ENCODE results near the gene MPZL2. TPM values are rescaled to one million over a fixed set of nuclear protein-coding genes. Genes with fewer than 3 reads are reported as not detected.

MPZL2 gene
- total RNA-seq, 1 experiment from 2014 or later = 1.2 TPM

GRCh38 chr11:118282606-118283005 is 18.5 kb upstream of the MPZL2 start (continued):
- no peak for TF ChIP-seq NR1H2 (CRISPR knock-in tag; IDR thresholded peaks at IDR 0.05)
- no peak for TF ChIP-seq ETV6 (CRISPR knock-in tag; IDR thresholded peaks at IDR 0.05)
- TF ChIP-seq PRRX2 (CRISPR knock-in tag; IDR thresholded peaks at IDR 0.05) = no peak
- no peak for TF ChIP-seq RORB (CRISPR knock-in tag; IDR thresholded peaks at IDR 0.05)

DNA sequence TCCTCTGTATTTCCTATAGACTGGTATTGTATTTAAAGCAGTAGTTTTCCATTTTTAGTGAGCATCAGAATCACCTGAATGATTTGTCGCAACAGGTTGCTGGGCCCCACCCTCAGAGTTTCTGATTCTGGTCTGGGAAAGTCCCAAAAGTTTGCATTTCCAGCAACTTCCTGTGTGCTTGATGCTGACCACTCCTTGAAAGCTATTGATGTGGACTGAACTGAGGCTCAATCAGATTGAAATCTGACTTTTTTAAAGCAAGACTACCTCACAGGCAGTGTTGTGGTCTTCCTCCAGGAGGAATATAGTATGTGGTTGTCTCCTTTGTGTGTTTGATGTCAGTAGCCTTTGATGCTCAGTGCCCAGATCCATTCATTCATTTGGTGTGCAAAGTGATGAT is 17.2 kb upstream of the MPZL2 start:
- Mint-ChIP-seq H3K4me3 (no peak overlapping the region), H3K27ac (no peak overlapping the region), H3K36me3 (no peaks in the 10 kb centered on the region), H3K27me3 (ENCODE audit: low read depth) (peaks cover 19% of the 10 kb centered on the region), H3K9me3 (no peaks in the 10 kb centered on the region), H3K4me1 (peaks cover 2% of the 10 kb centered on the region; the same call in 1 of the 2 replicates)
- no peak for DNase-seq (ENCODE audit: low spot score)
- no peak for TF ChIP-seq ZNF281 (CRISPR knock-in tag; IDR thresholded peaks at IDR 0.05)
- no peak for TF ChIP-seq E2F4 (CRISPR knock-in tag; IDR thresholded peaks at IDR 0.05; ENCODE audit: borderline replicate concordance, low read depth)
- TF ChIP-seq USF1 (CRISPR knock-in tag; IDR thresholded peaks at IDR 0.05) = no peak
- no peak for TF ChIP-seq ZNF425 (CRISPR knock-in tag; conservative IDR thresholded peaks at IDR 0.05)
- TF ChIP-seq, protein P1, sequence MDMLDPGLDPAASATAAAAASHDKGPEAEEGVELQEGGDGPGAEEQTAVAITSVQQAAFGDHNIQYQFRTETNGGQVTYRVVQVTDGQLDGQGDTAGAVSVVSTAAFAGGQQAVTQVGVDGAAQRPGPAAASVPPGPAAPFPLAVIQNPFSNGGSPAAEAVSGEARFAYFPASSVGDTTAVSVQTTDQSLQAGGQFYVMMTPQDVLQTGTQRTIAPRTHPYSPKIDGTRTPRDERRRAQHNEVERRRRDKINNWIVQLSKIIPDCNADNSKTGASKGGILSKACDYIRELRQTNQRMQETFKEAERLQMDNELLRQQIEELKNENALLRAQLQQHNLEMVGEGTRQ (CRISPR knock-in tag; IDR thresholded peaks at IDR 0.05) = no peak
- no peak for TF ChIP-seq JUN (CRISPR knock-in tag; IDR thresholded peaks at IDR 0.05)
- TF ChIP-seq TEAD4 (CRISPR knock-in tag; IDR thresholded peaks at IDR 0.05) = no peak
- TF ChIP-seq, protein P2, sequence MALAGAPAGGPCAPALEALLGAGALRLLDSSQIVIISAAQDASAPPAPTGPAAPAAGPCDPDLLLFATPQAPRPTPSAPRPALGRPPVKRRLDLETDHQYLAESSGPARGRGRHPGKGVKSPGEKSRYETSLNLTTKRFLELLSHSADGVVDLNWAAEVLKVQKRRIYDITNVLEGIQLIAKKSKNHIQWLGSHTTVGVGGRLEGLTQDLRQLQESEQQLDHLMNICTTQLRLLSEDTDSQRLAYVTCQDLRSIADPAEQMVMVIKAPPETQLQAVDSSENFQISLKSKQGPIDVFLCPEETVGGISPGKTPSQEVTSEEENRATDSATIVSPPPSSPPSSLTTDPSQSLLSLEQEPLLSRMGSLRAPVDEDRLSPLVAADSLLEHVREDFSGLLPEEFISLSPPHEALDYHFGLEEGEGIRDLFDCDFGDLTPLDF (CRISPR knock-in tag; IDR thresholded peaks at IDR 0.05) = no peak
- TF ChIP-seq, protein P3, sequence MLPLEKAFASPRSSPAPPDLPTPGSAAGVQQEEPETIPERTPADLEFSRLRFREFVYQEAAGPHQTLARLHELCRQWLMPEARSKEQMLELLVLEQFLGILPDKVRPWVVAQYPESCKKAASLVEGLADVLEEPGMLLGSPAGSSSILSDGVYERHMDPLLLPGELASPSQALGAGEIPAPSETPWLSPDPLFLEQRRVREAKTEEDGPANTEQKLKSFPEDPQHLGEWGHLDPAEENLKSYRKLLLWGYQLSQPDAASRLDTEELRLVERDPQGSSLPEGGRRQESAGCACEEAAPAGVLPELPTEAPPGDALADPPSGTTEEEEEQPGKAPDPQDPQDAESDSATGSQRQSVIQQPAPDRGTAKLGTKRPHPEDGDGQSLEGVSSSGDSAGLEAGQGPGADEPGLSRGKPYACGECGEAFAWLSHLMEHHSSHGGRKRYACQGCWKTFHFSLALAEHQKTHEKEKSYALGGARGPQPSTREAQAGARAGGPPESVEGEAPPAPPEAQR (CRISPR knock-in tag; IDR thresholded peaks at IDR 0.05) = no peak
- POLR2A ChIA-PET = no interaction called here
- CTCF ChIA-PET = interaction anchor here (1.3 to 2.8 kb wide), 2 partner anchors 14 to 110 kb away, joined by 3 to 9 read pairs; no protein-coding TSS in a partner anchor
- ATAC-seq = no peak

Measured in WTC11 (cell line).